Upper lobe of left lung (tissue), 6 donors: ENCODE data around the gene C11orf16. TPM values are rescaled to one million over a fixed set of nuclear protein-coding genes. Genes with fewer than 3 reads are reported as not detected.
"Not testable (repeated sequence)": the region's sequence is repeated elsewhere in the genome, so short reads cannot be mapped to it uniquely, and the experiment has no call there.

ENCODE experiments used
- ATAC-seq, 2 donors: fragments of 200-7000 bp; cut with Tn5 transposase; one replicate each; pipeline ENCODE4 v1.9.1; 2022; ENCODE audit warnings: mild to moderate bottlenecking in 2 of 2, moderate library complexity in 2 of 2; ENCODE audit not compliant: low FRiP score in 2 of 2
- DNase-seq, 2 donors: peaks; one replicate each; pipeline ENCODE4 v3.0.0-alpha.2; 2019 to 2020
- H3K27ac ChIP-seq, 4 donors: fragments of 200-600 bp; sonication (generic); one replicate each; pipeline ENCODE4 v1.5.1; 2016 to 2019
- H3K27me3 ChIP-seq, 4 donors: fragments of 200-600 bp; sonication (generic); one replicate each; pipeline ENCODE4 v1.5.1; 2017 to 2019
- H3K36me3 ChIP-seq, 4 donors: fragments of 200-600 bp; sonication (generic); one replicate each; pipeline ENCODE4 v1.5.1; 2016 to 2019
- H3K4me1 ChIP-seq, 4 donors: fragments of 200-600 bp; sonication (generic); one replicate each; pipeline ENCODE4 v1.5.1; 2018 to 2019
- H3K4me3 ChIP-seq, 4 donors: fragments of 200-600 bp; sonication (generic); one replicate each; pipeline ENCODE4 v1.5.1; 2017 to 2019; ENCODE audit warnings: mild to moderate bottlenecking in 2 of 4, moderate library complexity in 1 of 4
- H3K9me3 ChIP-seq, 4 donors: fragments of 200-600 bp; sonication (generic); one replicate each; pipeline ENCODE4 v1.5.1; 2018 to 2019
- CTCF ChIP-seq, 6 experiments: fragments of 450-650 bp in 4 of 6; fragments of 200-600 bp in 2 of 6; sonication (generic) in 2 of 6; IDR thresholded peaks; one replicate each; pipeline ENCODE4 v1.5.1; 2016 to 2019; ENCODE audit warnings: antibody characterized with exemption in 6 of 6
- EP300 ChIP-seq, 4 donors: sonication (generic); formaldehyde crosslinking; IDR thresholded peaks; one replicate each; pipeline ENCODE4 v1.5.1; 2017; ENCODE audit warnings: antibody characterized with exemption in 4 of 4, control low read depth in 2 of 4
- POLR2A ChIP-seq, 4 donors: fragments of 450-650 bp; IDR thresholded peaks; one replicate each; pipeline ENCODE4 v1.5.1; 2016 to 2017; ENCODE audit warnings: antibody characterized with exemption in 4 of 4, mild to moderate bottlenecking in 2 of 4
- POLR2AphosphoS5 ChIP-seq, 2 donors: sonication (generic); formaldehyde crosslinking; IDR thresholded peaks; one replicate each; pipeline ENCODE4 v1.5.1; 2017; ENCODE audit warnings: antibody characterized with exemption in 2 of 2
- WGBS, 2 donors: methylation state at CpG; one replicate each; pipeline ENCODE4 v1.1.5; 2017 to 2018; 5-methylcytosine and 5-hydroxymethylcytosine counted together
- total RNA-seq, 6 donors: library from RNA; depleted of rRNA in 4 of 6; stranded (reverse); fragments of >200 nt in 4 of 6; gene quantifications; one replicate each; pipeline versions ENCODE4 v1.1.0 to v1.2.1, GENCODE V29; 2016 to 2021
- donor health status: DM: no; HTN: no; CAD: no; lungs with moderate emphysema.
- donor health status: DM: no; HTN: yes; CAD: no; lungs with severe emphysema.

The C11orf16 gene
- total RNA-seq, 6 donors from 2014 or later, result 4.3 to 13.6 (median 7.8) TPM; not detected in 1

- Histone ChIP-seq H3K27me3 (no peaks in the 10 kb centered on the region), H3K27ac (no peak overlapping the region), H3K9me3 (no peaks in the 10 kb centered on the region), H3K4me3 (no peak overlapping the region), H3K4me1 (peaks cover 4 to 9% (median 8%) of the 10 kb centered on the region in 4 donors), H3K36me3 (no peaks in the 10 kb centered on the region)
- DNase-seq (no peak), ATAC-seq (peak in 1 of 2 donors; percentile 77)
- 81 to 93% methylated on average over 5 of the region's 5 CpGs for WGBS, 2 donors
- TF ChIP-seq CTCF (IDR thresholded peaks at IDR 0.05) (no peak), POLR2AphosphoS5 (IDR thresholded peaks at IDR 0.05) (no peak), EP300 (IDR thresholded peaks at IDR 0.05) (no peak), POLR2A (IDR thresholded peaks at IDR 0.05) (no peak)
Observed at GRCh38 chr11:8905528-8906165, 27.1 kb downstream of the C11orf16 start.

- DNase-seq (no peak), ATAC-seq (no peak)
- no peaks in the 10 kb centered on the region for H3K27me3 ChIP-seq
- no peak for TF ChIP-seq EP300 (IDR thresholded peaks at IDR 0.05)
- TF ChIP-seq CTCF (IDR thresholded peaks at IDR 0.05), result no peak
- no peak for TF ChIP-seq POLR2A (IDR thresholded peaks at IDR 0.05)
- no peak for TF ChIP-seq POLR2AphosphoS5 (IDR thresholded peaks at IDR 0.05)
- H3K9me3 ChIP-seq, result peaks cover 4 to 13% (median 10%) of the 10 kb centered on the region in 4 donors
- H3K27ac ChIP-seq, result no peak overlapping the region
- H3K36me3 ChIP-seq, result no peaks in the 10 kb centered on the region
- no peak overlapping the region for H3K4me3 ChIP-seq
- no peaks in the 10 kb centered on the region for H3K4me1 ChIP-seq
Observed at GRCh38 chr11:8899119-8899753, 33.5 kb downstream of the C11orf16 start.

GRCh38 chr11:8891185-8891584 is 41.6 kb downstream of the C11orf16 start:
- not testable (repeated sequence) for H3K9me3 ChIP-seq, H3K4me3 ChIP-seq, DNase-seq, H3K27ac ChIP-seq, H3K27me3 ChIP-seq, H3K36me3 ChIP-seq, ATAC-seq, H3K4me1 ChIP-seq
- 90 to 96% methylated on average over 2 of the region's 2 CpGs for WGBS, 2 donors

- 61 to 73% methylated on average over 2 of the region's 2 CpGs for WGBS, 2 donors
Observed at GRCh38 chr11:8886322-8886721, 46.4 kb downstream of the C11orf16 start.

GRCh38 chr11:8881585-8881984 is 51.2 kb downstream of the C11orf16 start:
- DNase-seq, H3K27ac ChIP-seq, H3K9me3 ChIP-seq, H3K36me3 ChIP-seq, H3K27me3 ChIP-seq, H3K4me3 ChIP-seq, ATAC-seq, H3K4me1 ChIP-seq: not testable (repeated sequence)
- 80 to 85% methylated on average over 7 of the region's 7 CpGs for WGBS, 2 donors

More at GRCh38 chr11:8886322-8886721, 46.4 kb downstream of the C11orf16 start:
- DNase-seq (no peak), ATAC-seq (no peak)
- no peaks in the 10 kb centered on the region for H3K9me3 ChIP-seq
- TF ChIP-seq POLR2AphosphoS5 (IDR thresholded peaks at IDR 0.05) (no peak), CTCF (IDR thresholded peaks at IDR 0.05) (no peak), POLR2A (IDR thresholded peaks at IDR 0.05) (no peak), EP300 (IDR thresholded peaks at IDR 0.05) (no peak)
- H3K27ac ChIP-seq, result no peak overlapping the region
- H3K4me1 ChIP-seq, result no peaks in the 10 kb centered on the region
- no peaks in the 10 kb centered on the region for H3K27me3 ChIP-seq
- no peak overlapping the region for H3K4me3 ChIP-seq
- no peaks in the 10 kb centered on the region for H3K36me3 ChIP-seq

- ATAC-seq (no peak), DNase-seq (no peak)
- Histone ChIP-seq H3K27me3 (no peaks in the 10 kb centered on the region), H3K36me3 (no peaks in the 10 kb centered on the region), H3K4me3 (no peak overlapping the region), H3K27ac (no peak overlapping the region), H3K9me3 (no peaks in the 10 kb centered on the region), H3K4me1 (no peaks in the 10 kb centered on the region)
- 79 to 84% methylated on average over 2 of the region's 2 CpGs for WGBS, 2 donors
- no peak for TF ChIP-seq CTCF (IDR thresholded peaks at IDR 0.05)
- no peak for TF ChIP-seq POLR2AphosphoS5 (IDR thresholded peaks at IDR 0.05)
- no peak for TF ChIP-seq POLR2A (IDR thresholded peaks at IDR 0.05)
- TF ChIP-seq EP300 (IDR thresholded peaks at IDR 0.05), result no peak
Observed at GRCh38 chr11:8878771-8879170, 54.0 kb downstream of the C11orf16 start.
